Measurements from ENCODE around the gene TRAPPC11.

DNA sequence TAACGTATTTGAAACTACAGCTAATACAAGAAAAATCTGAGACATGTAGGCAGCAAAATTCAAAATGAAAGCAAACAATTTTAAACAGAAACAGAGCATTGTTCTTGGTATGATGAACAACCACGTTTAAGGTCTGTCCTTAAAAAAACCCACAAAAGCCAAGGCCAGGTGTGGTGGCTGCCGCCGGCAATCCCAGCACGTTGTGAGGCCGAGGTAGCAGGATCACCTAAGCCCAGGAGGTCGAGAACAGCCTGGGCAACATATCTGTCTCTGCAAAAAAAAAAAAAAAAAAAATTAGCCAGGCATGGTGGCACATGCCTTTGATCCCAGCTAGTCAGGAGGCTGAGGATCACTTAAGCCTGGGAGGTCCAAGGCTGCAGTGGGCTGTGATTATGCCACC is 13.8 kb upstream of the TRAPPC11 start:
- TF ChIP-seq, protein P1, sequence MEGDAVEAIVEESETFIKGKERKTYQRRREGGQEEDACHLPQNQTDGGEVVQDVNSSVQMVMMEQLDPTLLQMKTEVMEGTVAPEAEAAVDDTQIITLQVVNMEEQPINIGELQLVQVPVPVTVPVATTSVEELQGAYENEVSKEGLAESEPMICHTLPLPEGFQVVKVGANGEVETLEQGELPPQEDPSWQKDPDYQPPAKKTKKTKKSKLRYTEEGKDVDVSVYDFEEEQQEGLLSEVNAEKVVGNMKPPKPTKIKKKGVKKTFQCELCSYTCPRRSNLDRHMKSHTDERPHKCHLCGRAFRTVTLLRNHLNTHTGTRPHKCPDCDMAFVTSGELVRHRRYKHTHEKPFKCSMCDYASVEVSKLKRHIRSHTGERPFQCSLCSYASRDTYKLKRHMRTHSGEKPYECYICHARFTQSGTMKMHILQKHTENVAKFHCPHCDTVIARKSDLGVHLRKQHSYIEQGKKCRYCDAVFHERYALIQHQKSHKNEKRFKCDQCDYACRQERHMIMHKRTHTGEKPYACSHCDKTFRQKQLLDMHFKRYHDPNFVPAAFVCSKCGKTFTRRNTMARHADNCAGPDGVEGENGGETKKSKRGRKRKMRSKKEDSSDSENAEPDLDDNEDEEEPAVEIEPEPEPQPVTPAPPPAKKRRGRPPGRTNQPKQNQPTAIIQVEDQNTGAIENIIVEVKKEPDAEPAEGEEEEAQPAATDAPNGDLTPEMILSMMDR (IDR thresholded peaks at IDR 0.05): no peak
- TF ChIP-seq POLR2A (IDR thresholded peaks at IDR 0.05) (no peak), EP300 (IDR thresholded peaks at IDR 0.05; ENCODE audit: low read depth) (no peak)
